BE2C (cell line): ENCODE results near the gene SORBS1.

Experiments
- DNase-seq: peaks from one replicate; pipeline ENCODE4 v3.0.0-alpha.2; 2020
- H3K27me3 ChIP-seq: fragments of 250-450 bp; sonication (Bioruptor Pico); 2 replicates; pipeline ENCODE4 v1.5.1; 2020; ENCODE audit warnings: mild to moderate bottlenecking
- H3K36me3 ChIP-seq: fragments of 250-450 bp; sonication (Bioruptor Pico); 2 replicates; pipeline ENCODE4 v1.5.1; 2020; ENCODE audit warnings: mild to moderate bottlenecking
- H3K4me1 ChIP-seq: fragments of 250-450 bp; sonication (Bioruptor Pico); 2 replicates; pipeline ENCODE4 v1.5.1; 2020
- H3K4me3 ChIP-seq: 2 replicates; pipeline ENCODE4 v1.5.1; 2011; ENCODE audit warnings: low read depth, low read length
- H3K9me3 ChIP-seq: fragments of 250-450 bp; sonication (Bioruptor Pico); 2 replicates; pipeline ENCODE4 v1.5.1; 2020
- CTCF ChIP-seq: IDR thresholded peaks from 2 replicates; pipeline ENCODE4 v1.5.1; 2012; ENCODE audit warnings: mild to moderate bottlenecking, low read depth, low read length

SORBS1 gene

GRCh38 chr10:95288303-95288702, 272.9 kb downstream of the SORBS1 start:
- Histone ChIP-seq H3K36me3 (no peaks in the 10 kb centered on the region), H3K27me3 (peaks cover 27% of the 10 kb centered on the region), H3K9me3 (no peaks in the 10 kb centered on the region), H3K4me1 (no peaks in the 10 kb centered on the region), H3K4me3 (no peak overlapping the region)
- no peak for DNase-seq
- TF ChIP-seq CTCF, result no peak

GRCh38 chr10:95287281-95287680, 273.9 kb downstream of the SORBS1 start:
- H3K27me3 ChIP-seq, result peaks cover 27% of the 10 kb centered on the region
- no peaks in the 10 kb centered on the region for H3K9me3 ChIP-seq
- H3K4me3 ChIP-seq, result no peak overlapping the region
- no peak for DNase-seq
- no peaks in the 10 kb centered on the region for H3K4me1 ChIP-seq
- H3K36me3 ChIP-seq, result no peaks in the 10 kb centered on the region
- no peak for TF ChIP-seq CTCF

GRCh38 chr10:95286707-95287106, 274.5 kb downstream of the SORBS1 start:
- no peak overlapping the region for H3K4me3 ChIP-seq
- no peaks in the 10 kb centered on the region for H3K4me1 ChIP-seq
- no peaks in the 10 kb centered on the region for H3K36me3 ChIP-seq
- H3K27me3 ChIP-seq, result peaks cover 24% of the 10 kb centered on the region
- TF ChIP-seq CTCF, result no peak
- no peak for DNase-seq
- H3K9me3 ChIP-seq, result no peaks in the 10 kb centered on the region

- no peak for DNase-seq
- H3K4me1 ChIP-seq, result no peaks in the 10 kb centered on the region
- no peak overlapping the region for H3K4me3 ChIP-seq
- peaks cover 13% of the 10 kb centered on the region for H3K27me3 ChIP-seq
- no peaks in the 10 kb centered on the region for H3K9me3 ChIP-seq
- no peaks in the 10 kb centered on the region for H3K36me3 ChIP-seq
- no peak for TF ChIP-seq CTCF
These were observed 275.6 kb downstream of the SORBS1 start for GRCh38 chr10:95285556-95285955.

- Histone ChIP-seq H3K9me3 (no peaks in the 10 kb centered on the region), H3K36me3 (no peaks in the 10 kb centered on the region), H3K4me1 (no peaks in the 10 kb centered on the region), H3K27me3 (peaks cover 7% of the 10 kb centered on the region), H3K4me3 (no peak overlapping the region)
- TF ChIP-seq CTCF, result no peak
- no peak for DNase-seq
These were observed 276.4 kb downstream of the SORBS1 start for GRCh38 chr10:95284807-95285206.

GRCh38 chr10:95282107-95282506, 279.1 kb downstream of the SORBS1 start:
- Histone ChIP-seq H3K4me3 (no peak overlapping the region), H3K9me3 (no peaks in the 10 kb centered on the region), H3K36me3 (no peaks in the 10 kb centered on the region), H3K4me1 (no peaks in the 10 kb centered on the region), H3K27me3 (no peaks in the 10 kb centered on the region)
- DNase-seq, result no peak
- TF ChIP-seq CTCF, result no peak
